GM20431 (cell line): Measurements from ENCODE around the gene OPRL1.

Source experiments
- in situ Hi-C: fragments of 300-500 bp; cut with MseI, MboI; formaldehyde crosslinking; loops from one replicate; pipeline ENCODE4 v1.15.0; 2020; ENCODE audit warnings: low sequenced_read_pairs; ENCODE audit not compliant: unreplicated experiment

Gene OPRL1

DNA sequence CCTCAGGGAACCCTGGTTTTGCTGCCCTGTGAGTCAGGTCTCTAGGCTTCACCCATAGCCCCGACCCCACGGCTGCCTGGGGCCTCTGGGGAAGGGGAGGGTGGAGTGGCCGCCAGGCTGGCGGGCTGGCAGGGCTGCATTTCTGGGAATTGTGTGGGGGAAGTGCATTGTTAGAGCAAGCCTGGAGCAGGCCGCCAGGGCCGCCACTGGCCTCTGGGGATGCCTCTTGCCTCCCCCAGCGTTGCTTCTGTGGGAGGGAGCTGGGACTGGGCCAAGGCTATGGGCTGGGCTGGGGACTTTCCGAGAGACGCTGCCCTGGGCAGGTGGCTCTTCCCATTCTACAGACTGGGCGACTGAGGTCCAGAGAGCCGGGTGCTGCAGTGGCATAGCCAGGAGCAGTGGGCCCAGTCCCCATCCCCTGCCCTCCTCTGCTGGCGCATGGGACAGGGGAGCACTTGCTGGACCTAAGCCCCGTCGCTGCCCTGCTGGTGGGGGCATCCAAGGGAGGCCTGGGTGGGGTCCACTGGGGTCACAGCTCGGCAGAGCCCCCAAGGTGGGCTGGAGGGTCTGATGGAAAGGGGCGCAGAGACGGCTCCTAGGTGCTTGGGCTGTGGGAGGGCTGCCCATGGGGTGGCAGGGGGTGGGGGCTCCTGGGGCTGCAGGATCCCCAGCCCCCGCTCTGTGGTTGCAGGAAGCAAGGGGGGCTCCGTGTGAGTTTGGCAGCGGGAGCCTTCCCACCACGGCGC, 23.8 kb upstream of the OPRL1 start:
- in situ Hi-C loops, result no loop called here

DNA sequence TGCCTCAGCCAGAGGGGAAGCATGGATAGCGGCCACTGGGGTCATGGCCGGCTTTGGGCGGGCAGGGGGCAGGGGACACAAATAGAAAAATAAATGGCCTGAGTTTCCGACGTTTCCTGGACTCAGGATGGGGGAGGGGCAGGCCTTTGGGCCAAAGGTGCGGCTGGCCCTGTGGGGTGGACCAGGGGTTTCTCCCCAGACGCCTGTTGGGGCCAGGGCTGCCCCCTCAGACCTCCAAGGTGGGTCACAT, 23.3 kb upstream of the OPRL1 start:
- in situ Hi-C loops, result no loop called here

DNA sequence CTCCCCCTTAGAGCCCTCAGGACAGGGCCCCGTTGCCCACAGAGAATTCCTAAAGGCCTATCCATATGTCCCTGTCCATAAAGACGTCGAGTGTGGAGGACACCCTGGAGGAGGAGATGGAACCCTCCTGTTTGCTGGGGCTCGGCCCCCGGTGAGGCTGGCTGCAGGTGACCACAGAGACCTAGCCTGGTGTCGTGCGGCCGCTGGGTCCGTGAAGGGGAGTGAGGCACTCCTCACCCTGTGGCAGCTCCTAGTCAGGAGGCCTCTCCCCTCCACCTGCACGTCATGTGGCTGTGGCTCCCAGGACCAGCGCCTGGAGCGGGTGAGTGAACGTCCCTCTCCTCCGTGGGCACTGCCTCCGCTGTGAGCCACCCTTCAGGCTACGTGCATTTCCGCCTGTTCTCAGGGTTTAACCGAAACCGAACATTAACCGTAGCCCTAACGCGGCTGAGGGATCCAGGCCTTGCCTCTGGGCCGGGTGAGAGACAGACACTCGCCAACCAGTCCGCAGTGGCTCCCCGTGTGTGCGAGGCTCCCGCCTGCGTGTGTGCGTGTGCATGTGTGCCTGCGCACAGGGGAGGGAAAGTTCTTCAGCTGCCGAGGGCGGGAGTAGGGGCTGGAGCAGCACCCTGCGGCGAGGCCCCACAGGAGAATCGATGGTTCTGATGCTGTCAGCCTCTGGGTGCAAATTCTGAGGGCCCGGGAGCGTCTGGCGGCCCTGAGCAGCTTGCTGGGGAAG, 22.8 kb upstream of the OPRL1 start:
- in situ Hi-C loops, result no loop called here

DNA sequence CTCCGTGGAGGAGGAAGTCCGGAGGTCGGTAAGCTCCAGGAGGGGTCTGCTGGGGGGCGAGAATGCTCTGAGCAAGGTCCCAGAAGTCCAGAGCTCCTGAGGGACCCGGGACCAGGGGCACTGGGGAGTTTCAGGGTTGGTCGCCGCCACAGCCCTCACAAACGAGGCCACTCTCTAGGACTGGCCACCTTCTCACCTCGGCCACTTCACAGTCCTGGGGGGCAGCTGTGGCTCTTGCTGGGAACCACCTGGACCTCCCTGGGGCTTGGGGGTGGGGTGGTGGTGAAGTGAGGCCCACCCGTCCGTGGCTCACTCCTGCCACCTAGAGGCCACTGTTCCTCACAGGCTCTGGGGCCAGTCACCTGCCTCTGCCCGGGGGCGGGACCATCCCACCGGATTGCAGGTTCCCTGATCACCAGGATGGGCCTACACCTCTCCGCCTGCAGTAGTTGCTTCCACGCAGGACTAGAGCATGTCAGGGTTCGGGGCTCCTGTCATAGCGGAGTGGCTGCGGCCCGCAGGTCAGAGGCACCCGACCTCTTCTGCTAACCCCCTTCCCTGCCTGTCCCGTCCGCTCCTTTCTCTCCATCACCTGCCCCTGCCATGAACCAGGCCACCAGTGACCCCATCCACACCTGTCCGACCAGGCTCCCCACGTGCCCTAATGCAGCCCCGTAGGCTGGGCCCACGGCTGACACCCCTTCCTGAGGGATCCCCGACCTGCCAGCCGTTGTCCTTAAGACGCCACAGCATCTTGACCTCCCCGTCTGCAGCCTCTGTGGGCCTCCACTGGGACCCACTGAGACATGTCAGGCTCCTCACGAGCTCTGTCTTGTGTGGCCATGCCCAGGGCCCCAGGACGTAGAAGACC, 22.0 kb upstream of the OPRL1 start:
- in situ Hi-C loops, result no loop called here

DNA sequence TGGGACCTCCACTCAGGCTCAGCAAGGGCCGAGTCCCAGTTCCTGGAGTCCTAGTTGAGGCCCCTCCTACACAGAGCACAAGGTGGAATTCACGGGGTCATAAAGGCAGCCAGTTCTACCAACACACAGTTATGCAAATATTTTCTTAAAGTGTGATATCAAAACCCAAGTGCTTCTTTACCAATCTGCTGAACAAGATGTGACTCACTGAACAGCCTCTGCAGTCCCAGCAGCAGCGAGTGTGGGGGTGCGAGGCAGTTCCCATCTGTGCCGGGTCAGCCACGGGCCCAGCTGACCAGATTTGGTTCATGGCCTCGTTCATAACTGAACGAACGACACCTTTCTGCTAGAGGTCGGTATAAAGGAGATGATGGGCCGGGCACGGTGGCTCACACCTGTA, 21.3 kb upstream of the OPRL1 start:
- in situ Hi-C loops, result no loop called here

DNA sequence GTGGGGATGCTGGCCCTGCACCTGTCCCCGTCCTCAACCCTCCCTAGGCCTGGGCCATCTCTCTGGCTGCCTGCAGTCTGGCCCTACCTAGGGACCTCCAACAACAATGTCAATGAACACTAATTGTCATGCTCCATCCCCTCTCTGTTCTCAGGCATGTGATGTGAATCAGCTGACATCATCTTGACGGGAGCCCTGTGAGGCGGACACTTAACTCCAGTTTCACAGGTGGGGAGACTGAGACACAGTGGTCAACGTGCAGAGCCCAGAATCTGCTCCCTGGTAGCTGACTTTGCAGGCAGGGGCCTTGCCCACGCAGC, 17.6 kb upstream of the OPRL1 start:
- in situ Hi-C loops, result no loop called here

DNA sequence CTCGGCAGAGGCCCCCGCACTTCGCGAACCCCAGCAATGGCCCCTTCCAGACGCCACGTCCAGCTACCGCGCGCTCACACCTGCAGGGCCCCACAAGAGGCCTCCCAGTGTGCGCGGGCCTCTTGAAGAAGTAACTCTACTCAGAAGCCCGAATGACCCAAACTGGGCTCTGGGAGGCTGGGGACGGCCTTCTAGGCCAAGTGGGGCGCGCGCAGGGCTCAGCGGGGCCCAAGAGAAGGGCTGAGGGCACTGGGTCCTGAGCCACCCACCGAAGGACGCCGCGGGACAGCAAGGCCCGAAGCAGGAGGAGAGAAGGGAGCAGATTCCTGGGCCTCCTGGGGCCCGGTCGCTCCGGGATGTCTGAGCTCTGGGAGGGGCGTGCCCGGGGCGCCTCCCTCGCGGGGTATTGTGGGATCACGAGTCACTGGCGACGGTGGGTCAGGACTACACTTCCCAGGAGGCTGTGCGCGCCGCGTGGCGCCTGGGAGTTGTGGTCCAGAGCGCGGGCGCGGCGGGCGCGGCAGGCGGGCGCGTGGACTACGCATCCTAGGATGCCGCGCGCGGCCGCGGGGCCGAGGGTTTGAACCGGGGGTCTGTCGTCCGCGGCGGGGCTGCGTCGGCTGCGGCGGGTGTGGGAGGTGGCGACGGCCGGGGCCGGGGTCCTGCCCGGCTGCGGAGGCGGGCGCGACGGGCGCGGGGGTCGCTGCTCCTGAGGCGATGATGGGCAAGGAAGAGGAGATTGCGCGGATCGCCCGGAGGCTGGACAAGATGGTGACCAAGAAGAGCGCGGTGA, 17.1 kb upstream of the OPRL1 start, which contains the start of gene TCEA2:
Gene TCEA2, plus strand, starts transcription at position 603 of the 793 bp plus-strand sequence. Its CDS starts 115 bp downstream, at position 718.
- in situ Hi-C loops, result no loop called here

DNA sequence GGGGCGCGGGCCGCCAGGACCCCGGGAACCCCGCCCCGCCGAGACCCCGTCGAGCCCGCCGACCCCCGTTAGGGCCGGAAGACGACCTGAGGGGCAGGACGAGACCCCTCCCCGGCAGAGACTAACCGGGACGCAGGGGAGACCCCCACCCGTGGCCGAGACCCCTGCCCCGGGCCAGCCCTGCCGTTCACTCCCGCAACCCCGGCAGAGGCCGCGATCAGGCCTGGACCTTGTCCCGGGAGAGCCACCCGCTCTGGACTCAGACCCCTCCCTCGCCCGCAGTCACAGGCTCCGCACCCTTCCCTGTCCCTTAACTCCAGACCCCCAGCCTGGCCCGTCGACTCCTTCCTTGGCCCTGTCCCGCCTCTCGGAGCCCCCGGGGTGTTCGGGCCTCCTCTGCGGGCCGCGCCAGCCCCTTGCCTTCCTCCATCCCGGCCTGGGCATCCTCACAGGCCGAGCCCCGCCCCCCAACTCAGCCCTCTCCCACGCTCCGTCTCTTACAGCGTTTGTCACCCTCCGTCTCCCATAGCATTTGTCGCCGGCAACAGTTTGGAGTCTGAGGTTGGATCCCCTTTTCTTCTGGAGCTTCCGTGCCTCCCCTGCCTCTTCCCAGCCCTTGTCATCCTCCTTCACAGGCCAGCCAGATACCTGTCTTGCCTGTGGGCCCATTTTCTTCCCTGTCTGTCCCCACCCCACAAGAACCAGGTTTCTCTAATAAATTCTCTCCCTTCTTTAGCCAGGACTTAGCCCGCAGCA, 16.3 kb upstream of the OPRL1 start:
- in situ Hi-C loops, result no loop called here

DNA sequence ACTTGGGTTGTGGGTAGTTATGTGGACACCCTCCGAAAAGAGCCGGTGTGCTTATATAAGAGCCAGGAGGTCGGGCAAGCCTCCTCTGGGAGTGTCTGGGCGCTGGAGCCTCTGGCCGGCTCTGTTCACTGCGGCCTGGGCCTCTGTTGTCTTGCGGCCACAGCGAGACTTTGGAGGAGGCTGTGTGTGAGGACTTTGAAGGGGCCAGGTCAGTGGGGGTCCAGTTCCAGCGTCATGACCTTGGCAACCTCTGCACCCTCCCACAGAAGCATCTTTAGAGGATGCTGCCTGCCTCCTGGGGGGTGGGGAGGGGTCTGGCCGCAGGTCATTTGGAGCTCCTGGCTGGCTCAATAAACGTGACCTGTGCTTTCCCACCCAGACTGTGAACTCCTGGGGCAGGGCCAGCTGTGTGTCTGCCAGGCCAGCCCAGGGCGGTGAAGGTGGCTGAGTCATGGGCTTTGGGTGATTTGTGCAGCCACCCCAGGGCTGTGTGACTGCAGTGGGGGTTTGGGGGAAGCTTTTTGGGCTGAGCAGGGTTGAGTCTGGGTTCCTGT, 15.7 kb upstream of the OPRL1 start:
- in situ Hi-C loops, result no loop called here

DNA sequence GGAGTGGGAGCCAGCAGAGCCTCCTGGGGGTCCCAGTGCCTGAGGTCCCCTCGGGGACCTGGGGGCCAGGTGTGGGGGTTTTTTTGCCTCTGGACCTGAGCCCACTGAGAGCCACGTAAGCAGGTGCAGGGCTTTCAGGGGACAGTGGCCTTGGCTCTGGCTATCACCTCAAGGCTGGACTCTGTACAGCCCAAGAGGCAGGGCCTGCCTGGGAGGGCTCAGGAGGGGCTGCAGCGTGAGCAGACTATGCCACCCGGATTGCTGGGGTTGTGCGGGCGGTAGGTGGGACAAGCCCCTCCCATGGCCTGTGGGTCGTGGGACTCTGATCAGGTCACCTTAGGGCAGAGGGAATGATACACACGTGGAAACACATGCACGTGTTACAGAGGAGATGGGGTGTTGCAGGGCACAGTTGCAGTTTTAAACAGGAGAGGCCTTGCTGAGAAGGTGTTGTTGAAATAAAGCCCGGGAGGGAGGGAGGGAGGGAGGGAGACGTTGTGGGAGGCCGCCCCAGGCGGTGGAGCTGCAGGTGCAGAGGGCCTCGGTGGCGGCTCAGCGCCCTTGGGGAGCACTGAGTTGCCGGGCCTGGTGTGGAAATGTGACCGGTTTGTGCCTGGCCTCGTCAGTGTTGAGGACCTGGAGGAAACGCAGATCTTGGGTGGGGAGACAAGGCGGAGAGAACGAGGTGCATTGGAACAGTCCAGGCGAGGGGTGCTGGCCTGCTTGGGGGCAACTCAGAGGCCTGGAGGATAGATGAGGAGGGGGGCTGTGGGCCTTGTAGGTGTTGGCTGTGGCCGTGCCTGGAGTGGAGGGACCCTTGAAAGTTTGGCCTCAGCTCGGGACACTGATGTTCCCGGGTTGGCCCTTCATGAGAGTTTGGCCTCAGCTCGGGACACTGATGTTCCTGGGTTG, 14.6 kb upstream of the OPRL1 start:
- in situ Hi-C loops, result no loop called here

DNA sequence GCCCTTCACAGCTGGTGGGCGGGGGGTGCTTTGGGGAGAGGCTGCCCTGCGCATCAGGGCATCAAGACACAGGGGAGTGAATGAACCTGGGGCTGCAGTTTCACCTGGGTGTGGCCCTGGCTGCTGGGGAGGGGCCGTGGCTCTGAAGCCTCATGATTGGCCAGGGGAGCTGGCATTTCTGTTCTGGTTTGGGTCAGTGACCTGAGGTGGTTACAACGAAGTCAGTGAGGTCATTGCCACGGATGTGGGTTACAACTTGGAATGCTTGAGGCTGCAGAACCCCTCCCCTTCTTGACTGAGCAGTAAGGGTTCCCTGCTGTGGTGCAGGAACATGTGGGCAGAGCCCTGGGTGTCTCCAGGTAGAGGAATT, 13.9 kb upstream of the OPRL1 start:
- in situ Hi-C loops, result no loop called here

DNA sequence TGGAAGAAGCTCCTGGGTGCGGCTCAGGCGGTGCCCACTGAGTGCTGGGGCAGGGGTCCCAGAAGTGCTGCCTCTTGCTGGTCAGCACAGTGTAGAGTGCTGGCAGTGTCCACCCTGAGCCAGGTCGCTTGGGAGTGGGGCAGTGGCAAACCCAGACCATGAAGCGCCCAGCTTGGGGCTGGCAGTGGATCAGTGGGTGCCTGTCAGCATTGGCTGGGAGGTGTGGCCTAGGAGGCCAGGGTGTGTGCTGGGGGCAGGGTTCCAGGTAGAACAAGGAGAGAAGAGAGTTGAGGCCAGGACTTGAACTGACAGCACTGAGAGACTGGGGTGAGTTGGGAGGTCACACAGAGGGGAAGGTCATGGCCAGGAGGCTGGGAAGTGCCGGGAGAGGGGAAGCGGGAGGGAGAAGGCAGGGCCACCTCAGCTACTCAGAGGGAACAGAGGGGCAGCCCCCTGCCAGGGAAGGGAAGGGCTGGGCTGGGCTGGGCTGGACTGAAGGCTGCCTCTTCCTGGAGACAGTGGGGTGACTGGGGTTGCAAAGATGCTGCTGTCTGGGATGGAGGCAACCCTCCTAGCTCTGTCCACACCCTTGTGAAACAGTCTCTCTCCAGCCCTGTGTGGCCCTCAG, 12.8 kb upstream of the OPRL1 start:
- in situ Hi-C loops, result no loop called here

DNA sequence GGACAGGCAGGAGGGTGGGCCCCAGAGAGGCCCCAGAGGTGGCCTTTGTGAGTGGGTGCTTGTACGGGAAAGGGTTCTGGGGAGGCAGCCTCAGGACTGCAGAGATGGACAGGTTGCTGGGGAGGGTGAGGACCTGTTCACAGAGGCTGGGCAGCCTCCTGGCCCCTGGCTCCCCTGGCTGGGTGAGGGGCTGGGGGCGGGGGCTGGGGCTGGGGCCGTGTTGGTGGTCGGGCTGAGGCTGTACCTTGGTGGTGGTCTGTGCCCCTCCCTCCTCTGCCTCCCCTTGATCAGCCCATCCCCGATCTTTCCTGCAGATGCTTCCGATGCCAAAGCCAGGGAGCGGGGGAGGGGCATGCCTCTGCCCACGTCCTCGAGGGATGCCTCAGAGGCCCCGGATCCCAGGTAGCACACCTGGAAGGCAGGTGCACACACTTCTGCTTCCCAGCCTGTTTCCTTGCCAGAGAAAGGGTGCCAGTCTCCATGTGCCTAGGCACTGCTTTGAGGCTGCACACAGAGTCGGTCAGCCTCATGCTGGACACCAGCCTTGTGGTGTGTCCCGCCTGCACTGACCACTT, 12.1 kb upstream of the OPRL1 start:
- in situ Hi-C loops, result no loop called here

DNA sequence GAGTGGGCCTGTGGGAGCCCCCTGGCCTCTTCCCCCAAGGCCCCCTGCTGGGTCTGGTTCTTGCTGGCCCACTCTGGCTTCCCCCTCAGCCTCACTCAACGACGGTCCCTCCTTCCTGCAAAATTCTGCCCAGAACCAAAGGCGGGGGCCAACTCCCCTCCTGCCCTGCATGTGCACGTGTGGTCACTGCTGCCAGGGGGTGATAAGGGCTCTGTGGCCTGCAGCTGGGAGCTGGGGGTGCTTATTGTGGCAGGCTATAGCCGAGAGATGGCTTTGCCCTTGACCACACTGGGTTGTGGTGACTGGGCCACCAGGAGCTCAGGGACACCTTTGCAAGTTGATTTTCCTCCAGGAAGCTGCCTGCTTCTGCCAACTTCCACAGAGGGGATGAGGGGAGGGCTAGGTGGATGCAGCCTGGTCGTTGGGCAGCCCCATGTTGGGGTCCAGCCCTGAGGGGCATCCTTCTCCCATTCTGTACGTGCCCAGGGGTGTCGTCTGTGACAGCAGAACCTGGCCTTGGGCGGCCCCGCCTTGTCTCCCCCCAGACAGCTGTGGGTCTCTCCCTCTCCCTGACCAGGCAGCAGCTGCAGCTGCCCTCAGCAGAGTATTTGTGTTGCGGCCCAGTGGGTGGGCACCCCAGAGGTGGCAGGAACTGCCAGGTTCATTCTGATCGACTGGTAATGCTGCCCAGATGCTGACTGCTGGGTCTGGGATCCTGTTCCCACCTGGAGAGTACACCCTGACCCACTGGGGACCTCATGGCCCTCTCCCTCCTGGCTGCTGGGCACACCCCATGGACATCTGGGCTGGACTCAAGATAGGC, 11.3 kb upstream of the OPRL1 start:
- in situ Hi-C loops, result no loop called here

DNA sequence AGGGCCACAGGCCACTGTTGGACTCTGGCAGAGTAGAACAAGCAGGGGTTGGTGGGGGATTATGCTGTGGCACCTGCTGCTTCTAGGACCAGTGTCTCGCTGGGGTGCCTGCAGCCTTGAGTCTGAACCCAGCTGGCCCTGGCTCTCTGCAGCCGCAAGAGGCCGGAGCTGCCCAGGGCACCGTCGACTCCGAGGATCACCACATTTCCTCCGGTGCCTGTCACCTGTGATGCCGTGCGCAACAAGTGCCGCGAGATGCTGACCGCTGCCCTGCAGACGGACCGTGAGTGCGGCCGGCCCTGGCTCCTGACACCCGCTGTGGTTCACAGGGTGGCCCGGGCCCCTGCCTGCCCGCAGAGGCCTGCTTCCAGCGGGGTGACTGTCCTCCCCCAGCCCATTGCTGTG, 10.7 kb upstream of the OPRL1 start:
- in situ Hi-C loops, result no loop called here

DNA sequence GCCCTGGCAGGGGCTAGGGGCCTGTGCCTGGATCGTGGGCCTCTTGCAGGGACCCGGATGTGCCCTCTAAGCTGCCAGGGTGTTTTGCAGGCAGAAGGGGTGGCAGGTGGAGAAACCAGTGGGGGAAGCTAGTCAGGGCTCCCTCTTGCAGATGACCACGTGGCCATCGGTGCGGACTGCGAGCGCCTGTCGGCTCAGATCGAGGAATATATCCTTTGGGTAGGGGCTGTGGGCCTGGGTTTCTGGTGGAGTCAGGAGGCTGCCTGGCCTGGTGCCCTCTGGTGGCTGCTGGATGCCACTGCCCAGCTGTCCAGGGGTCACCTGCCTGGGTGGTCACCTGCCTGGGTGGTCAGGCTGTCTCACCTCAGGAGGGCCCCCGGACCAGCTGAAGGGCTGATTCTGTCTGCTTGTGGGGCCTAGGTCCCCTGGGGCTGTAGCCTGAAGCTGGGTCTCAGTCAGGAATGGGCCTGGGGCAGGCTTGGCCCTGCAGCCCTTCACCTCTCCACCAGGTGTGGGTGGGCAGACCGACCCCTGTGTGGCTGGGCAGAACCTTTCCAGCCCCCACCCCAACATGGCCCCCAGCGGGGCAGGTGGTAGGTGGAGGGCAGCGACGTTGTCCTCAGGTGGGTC, 10.2 kb upstream of the OPRL1 start:
- in situ Hi-C loops, result no loop called here
